Measurements from ENCODE around the gene C3.

Gene C3

GRCh38 chr19:6744381-6745301 lies 24.2 kb upstream of the C3 start:
- DNase-seq, result peak; percentile 58

GRCh38 chr19:6743714-6744380 lies 23.4 kb upstream of the C3 start:
- DNase-seq, result no peak

GRCh38 chr19:6743066-6743465 lies 22.6 kb upstream of the C3 start:
- DNase-seq, result no peak

- peak; percentile 16 for DNase-seq
These were observed 20.3 kb upstream of the C3 start for GRCh38 chr19:6740589-6741343.

- no peak for DNase-seq
These were observed 19.6 kb upstream of the C3 start for GRCh38 chr19:6739883-6740588.

GRCh38 chr19:6739390-6739882 lies 19.0 kb upstream of the C3 start, which contains the start of gene TRIP10:
TRIP10 (plus strand) TSS chr19:6739680; CDS start chr19:6739762, 82 bp downstream.
- peak; percentile 75 for DNase-seq

- no peak for DNase-seq
These were observed 18.4 kb upstream of the C3 start for GRCh38 chr19:6738787-6739389.

- DNase-seq, result peak; percentile 81
These were observed 17.7 kb upstream of the C3 start for GRCh38 chr19:6737873-6738786.

GRCh38 chr19:6737284-6737872 lies 16.9 kb upstream of the C3 start, which contains the start of gene GPR108:
GPR108 (minus strand) TSS chr19:6737580; CDS start chr19:6737576, 4 bp downstream.
- DNase-seq, result peak; percentile 100

GRCh38 chr19:6736917-6737283 lies 16.4 kb upstream of the C3 start:
- DNase-seq, result no peak

- peak; percentile 59 for DNase-seq
These were observed 15.9 kb upstream of the C3 start for GRCh38 chr19:6736169-6736916.

- DNase-seq, result no peak
These were observed 14.9 kb upstream of the C3 start for GRCh38 chr19:6735181-6735911.

GRCh38 chr19:6734096-6734696 lies 13.7 kb upstream of the C3 start:
- DNase-seq, result no peak

GRCh38 chr19:6733338-6734095 lies 13.1 kb upstream of the C3 start:
- no peak for DNase-seq

GRCh38 chr19:6732803-6733337 lies 12.4 kb upstream of the C3 start:
- DNase-seq, result no peak

GRCh38 chr19:6731822-6732221 lies 11.4 kb upstream of the C3 start:
- DNase-seq, result no peak

GRCh38 chr19:6730941-6731670 lies 10.7 kb upstream of the C3 start:
- DNase-seq, result no peak

Data from NCI-H345 (cell line).